SK-N-SH (cell line): Measurements from ENCODE around the gene CBX6. TPM values are rescaled to one million over a fixed set of nuclear protein-coding genes. Genes with fewer than 3 reads are reported as not detected.

Experiments used
- CTCF ChIA-PET: fragments of 300-600, 350-600 bp; formaldehyde crosslinking; extraction: SDS; loops from one replicate; lab custom pipeline; 2021; lab: Yijun Ruan, JAX
- POLR2A ChIA-PET: fragments of 350-600 bp; sonication (Branson Sonifier 250); formaldehyde crosslinking; extraction: SDS; loops from one replicate; lab custom pipeline; 2020; ENCODE audit warnings: antibody characterized with exemption, inconsistent platforms; lab: Yijun Ruan, JAX
- DNase-seq: peaks from one replicate; pipeline ENCODE4 v3.0.0; 2012
- H2AFZ ChIP-seq: fragments of 200-600 bp; sonication (generic); 2 replicates; pipeline ENCODE4 v1.8.1; 2016; ENCODE audit warnings: antibody characterized with exemption, mild to moderate bottlenecking, low read depth
- H3F3A ChIP-seq: fragments of 200-600 bp; sonication (generic); replicated peaks from 2 replicates; pipeline ENCODE3; 2016; ENCODE audit warnings: antibody characterized with exemption, mild to moderate bottlenecking; ENCODE audit not compliant: insufficient read depth
- H3K27ac ChIP-seq, 2 experiments: fragments of 200-500 bp in 1 of 2; fragments of 200-600 bp in 1 of 2; sonication (Bioruptor generic) in 1 of 2; sonication (generic), shearing (Covaris generic) in 1 of 2; 2 replicates each; pipeline versions ENCODE4 v1.5.1 to v1.6.1; 2014 to 2016; ENCODE audit warnings: low read depth in 2 of 2, inconsistent platforms in 1 of 2, low read length in 1 of 2, mild to moderate bottlenecking in 1 of 2, mixed read lengths in 1 of 2
- H3K27me3 ChIP-seq: fragments of 200-600 bp; sonication (generic), shearing (Covaris generic); 2 replicates; pipeline ENCODE4 v1.6.1; 2016; ENCODE audit warnings: mixed run types; ENCODE audit not compliant: insufficient read depth
- H3K36me3 ChIP-seq, 2 experiments: fragments of 200-500 bp in 1 of 2; fragments of 200-600 bp in 1 of 2; sonication (Bioruptor generic) in 1 of 2; sonication (generic) in 1 of 2; replicated peaks in 1 of 2; 2 replicates each; pipeline versions ENCODE3 to v1.5.1; 2014 to 2016; ENCODE audit warnings: low read length in 1 of 2, mild to moderate bottlenecking in 1 of 2; ENCODE audit not compliant: insufficient read depth in 2 of 2, control insufficient read depth in 1 of 2
- H3K4me1 ChIP-seq, 2 experiments: fragments of 200-500 bp in 1 of 2; fragments of 200-600 bp in 1 of 2; sonication (Bioruptor generic) in 1 of 2; sonication (generic), shearing (Covaris generic) in 1 of 2; 2 replicates each; pipeline versions ENCODE4 v1.5.1 to v1.6.1; 2014 to 2016; ENCODE audit warnings: low read depth in 1 of 2, low read length in 1 of 2, mixed run types in 1 of 2; ENCODE audit not compliant: insufficient read depth in 2 of 2, control insufficient read depth in 1 of 2
- H3K4me2 ChIP-seq: fragments of 200-600 bp; sonication (generic), shearing (Covaris generic); 2 replicates; pipeline ENCODE4 v1.6.1; 2017; ENCODE audit warnings: mixed run types
- H3K4me3 ChIP-seq, 2 experiments: fragments of 200-500 bp in 1 of 2; fragments of 200-600 bp in 1 of 2; sonication (Bioruptor generic) in 1 of 2; sonication (generic), shearing (Covaris generic) in 1 of 2; 2 replicates each; pipeline versions ENCODE4 v1.5.1 to v1.8.1; 2014 to 2016; ENCODE audit warnings: low read depth in 2 of 2, inconsistent platforms in 1 of 2, low read length in 1 of 2, mild to moderate bottlenecking in 1 of 2, mixed read lengths in 1 of 2, moderate library complexity in 1 of 2
- H3K79me2 ChIP-seq: fragments of 200-600 bp; sonication (generic); 2 replicates; pipeline ENCODE4 v1.8.1; 2017; ENCODE audit warnings: mild to moderate bottlenecking; ENCODE audit not compliant: insufficient read depth
- H3K9ac ChIP-seq: fragments of 200-600 bp; sonication (generic); 2 replicates; pipeline ENCODE4 v1.6.1; 2017; ENCODE audit warnings: mixed run types
- H3K9me2 ChIP-seq: fragments of 200-600 bp; sonication (generic); 2 replicates; pipeline ENCODE4 v1.6.1; 2017; ENCODE audit warnings: mixed run types
- H3K9me3 ChIP-seq: fragments of 200-600 bp; sonication (generic); 2 replicates; pipeline ENCODE4 v1.6.1; 2017; ENCODE audit warnings: mixed run types, mild to moderate bottlenecking, moderate library complexity
- H4K20me1 ChIP-seq: fragments of 200-600 bp; sonication (generic); 2 replicates; pipeline ENCODE4 v1.6.1; 2017; ENCODE audit warnings: mild to moderate bottlenecking, mixed run types; ENCODE audit not compliant: insufficient read depth
- FOXJ3 ChIP-seq: sonication (generic); formaldehyde crosslinking; IDR thresholded peaks from 2 replicates; pipeline ENCODE4 v1.5.1; 2020; ENCODE audit warnings: mild to moderate bottlenecking, missing genetic modification reagents
- FOXM1 ChIP-seq: IDR thresholded peaks from 2 replicates; pipeline ENCODE4 v1.4.0; 2012; ENCODE audit warnings: low read depth, mild to moderate bottlenecking
- NRF1 ChIP-seq: IDR thresholded peaks from 2 replicates; pipeline ENCODE4 v1.6.1; 2012; ENCODE audit warnings: low read depth, mild to moderate bottlenecking, low read length
- RAD21 ChIP-seq: IDR thresholded peaks from 2 replicates; pipeline ENCODE4 v1.6.1; 2012; ENCODE audit warnings: mild to moderate bottlenecking, low read length
- RCOR1 ChIP-seq: fragments of 150-350 bp; IDR thresholded peaks from 2 replicates; pipeline ENCODE4 v1.6.1; 2017; ENCODE audit warnings: antibody characterized with exemption, low read length
- WGBS: methylation state at CpG from one replicate; pipeline ENCODE4 v1.1.6; 2017; ENCODE audit warnings: low lambda C conversion rate; 5-methylcytosine and 5-hydroxymethylcytosine counted together
- polyA plus RNA-seq, 3 experiments: library from polyadenylated mRNA; depleted of rRNA; stranded (reverse); fragments of >200 nt; gene quantifications; 2 replicates each; pipeline ENCODE4 v1.2.3, GENCODE V29; 2012
- TF ChIP-seq, protein P1 (sequence below): fragments of 150-350 bp; IDR thresholded peaks from 2 replicates; pipeline ENCODE4 v1.6.1; 2016; ENCODE audit warnings: mild to moderate bottlenecking, low read depth, low read length
- TF ChIP-seq, protein P2 (sequence below): IDR thresholded peaks from 2 replicates; pipeline ENCODE4 v1.6.1; 2012; ENCODE audit warnings: mild to moderate bottlenecking, low read depth, low read length, moderate library complexity
- TF ChIP-seq, protein P3 (sequence below): fragments of 200-600 bp; sonication (generic); IDR thresholded peaks from 2 replicates; pipeline ENCODE4 v1.6.1; 2017; ENCODE audit warnings: antibody characterized with exemption, mild to moderate bottlenecking, moderate library complexity

Gene CBX6
- polyA plus RNA-seq, 1 of the 3 experiments (the other 2 are of a cell fraction), result 5.4 TPM

DNA sequence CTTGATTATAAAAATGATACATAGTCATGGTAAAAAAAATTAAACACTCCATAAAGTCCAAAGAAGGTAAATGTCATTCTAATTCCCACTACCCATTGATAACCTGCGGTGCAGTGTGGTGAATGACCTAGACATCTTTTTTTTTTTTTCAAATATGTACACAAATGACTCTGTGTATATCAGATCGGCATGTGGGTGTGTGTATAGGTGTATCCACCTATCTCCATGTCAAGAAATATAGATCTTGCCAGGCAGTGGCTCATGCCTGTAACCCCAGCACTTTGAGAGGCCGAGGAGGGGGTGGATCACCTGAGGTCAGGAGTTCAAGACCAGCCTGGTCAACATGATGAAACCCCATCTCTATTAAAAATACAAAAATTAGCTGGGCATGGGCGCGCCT is 18.4 kb upstream of the CBX6 start (continued):
- TF ChIP-seq, protein P1, sequence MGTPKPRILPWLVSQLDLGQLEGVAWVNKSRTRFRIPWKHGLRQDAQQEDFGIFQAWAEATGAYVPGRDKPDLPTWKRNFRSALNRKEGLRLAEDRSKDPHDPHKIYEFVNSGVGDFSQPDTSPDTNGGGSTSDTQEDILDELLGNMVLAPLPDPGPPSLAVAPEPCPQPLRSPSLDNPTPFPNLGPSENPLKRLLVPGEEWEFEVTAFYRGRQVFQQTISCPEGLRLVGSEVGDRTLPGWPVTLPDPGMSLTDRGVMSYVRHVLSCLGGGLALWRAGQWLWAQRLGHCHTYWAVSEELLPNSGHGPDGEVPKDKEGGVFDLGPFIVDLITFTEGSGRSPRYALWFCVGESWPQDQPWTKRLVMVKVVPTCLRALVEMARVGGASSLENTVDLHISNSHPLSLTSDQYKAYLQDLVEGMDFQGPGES, result no peak
- TF ChIP-seq, all 33 proteins: peak for 0

DNA sequence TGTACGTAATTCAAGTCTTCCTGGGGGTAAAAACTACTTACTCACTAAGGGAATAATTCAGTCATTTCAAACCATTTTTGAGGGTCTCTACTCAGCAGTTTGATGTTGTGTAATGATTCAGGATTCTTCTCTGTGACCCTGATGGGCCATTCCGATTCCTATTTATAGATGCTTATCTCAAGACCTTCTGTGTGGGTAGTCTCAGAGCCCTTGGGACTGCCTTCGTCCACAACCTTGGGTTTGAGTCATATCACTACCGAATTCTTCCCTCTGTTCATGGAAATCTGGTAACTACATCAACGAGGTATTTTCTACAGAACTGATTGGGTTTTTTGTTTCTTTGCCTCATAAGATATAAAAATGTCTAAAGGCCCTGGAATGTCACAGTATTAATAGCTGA is 14.3 kb upstream of the CBX6 start:
- no peak for DNase-seq
- POLR2A ChIA-PET, result no interaction called here
- Histone ChIP-seq H3K27me3 (no peaks in the 10 kb centered on the region; the same call in 1 of the 2 replicates), H3K4me3 (no peak overlapping the region), H3K9ac (no peak overlapping the region), H3K9me2 (no peaks in the 10 kb centered on the region), H3K4me1 (peaks cover 0 to 4% of the 10 kb centered on the region in 2 experiments; a peak in 1 of 4 replicates), H3K79me2 (no peaks in the 10 kb centered on the region), H3K9me3 (no peaks in the 10 kb centered on the region), H3K36me3 (no peaks in the 10 kb centered on the region), H2AFZ (no peak overlapping the region), H4K20me1 (no peaks in the 10 kb centered on the region), H3K27ac (no peak overlapping the region), H3F3A (no peaks in the 10 kb centered on the region), H3K4me2 (no peak overlapping the region)
- WGBS, result 42% methylated on average over 5 of the region's 5 CpGs
- TF ChIP-seq RCOR1, result no peak
- TF ChIP-seq, protein P1, result no peak
- TF ChIP-seq FOXM1, result no peak
- TF ChIP-seq, protein P2, sequence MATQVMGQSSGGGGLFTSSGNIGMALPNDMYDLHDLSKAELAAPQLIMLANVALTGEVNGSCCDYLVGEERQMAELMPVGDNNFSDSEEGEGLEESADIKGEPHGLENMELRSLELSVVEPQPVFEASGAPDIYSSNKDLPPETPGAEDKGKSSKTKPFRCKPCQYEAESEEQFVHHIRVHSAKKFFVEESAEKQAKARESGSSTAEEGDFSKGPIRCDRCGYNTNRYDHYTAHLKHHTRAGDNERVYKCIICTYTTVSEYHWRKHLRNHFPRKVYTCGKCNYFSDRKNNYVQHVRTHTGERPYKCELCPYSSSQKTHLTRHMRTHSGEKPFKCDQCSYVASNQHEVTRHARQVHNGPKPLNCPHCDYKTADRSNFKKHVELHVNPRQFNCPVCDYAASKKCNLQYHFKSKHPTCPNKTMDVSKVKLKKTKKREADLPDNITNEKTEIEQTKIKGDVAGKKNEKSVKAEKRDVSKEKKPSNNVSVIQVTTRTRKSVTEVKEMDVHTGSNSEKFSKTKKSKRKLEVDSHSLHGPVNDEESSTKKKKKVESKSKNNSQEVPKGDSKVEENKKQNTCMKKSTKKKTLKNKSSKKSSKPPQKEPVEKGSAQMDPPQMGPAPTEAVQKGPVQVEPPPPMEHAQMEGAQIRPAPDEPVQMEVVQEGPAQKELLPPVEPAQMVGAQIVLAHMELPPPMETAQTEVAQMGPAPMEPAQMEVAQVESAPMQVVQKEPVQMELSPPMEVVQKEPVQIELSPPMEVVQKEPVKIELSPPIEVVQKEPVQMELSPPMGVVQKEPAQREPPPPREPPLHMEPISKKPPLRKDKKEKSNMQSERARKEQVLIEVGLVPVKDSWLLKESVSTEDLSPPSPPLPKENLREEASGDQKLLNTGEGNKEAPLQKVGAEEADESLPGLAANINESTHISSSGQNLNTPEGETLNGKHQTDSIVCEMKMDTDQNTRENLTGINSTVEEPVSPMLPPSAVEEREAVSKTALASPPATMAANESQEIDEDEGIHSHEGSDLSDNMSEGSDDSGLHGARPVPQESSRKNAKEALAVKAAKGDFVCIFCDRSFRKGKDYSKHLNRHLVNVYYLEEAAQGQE, result no peak
- no peak for TF ChIP-seq FOXJ3 (CRISPR knock-in tag)
- TF ChIP-seq, protein P3, sequence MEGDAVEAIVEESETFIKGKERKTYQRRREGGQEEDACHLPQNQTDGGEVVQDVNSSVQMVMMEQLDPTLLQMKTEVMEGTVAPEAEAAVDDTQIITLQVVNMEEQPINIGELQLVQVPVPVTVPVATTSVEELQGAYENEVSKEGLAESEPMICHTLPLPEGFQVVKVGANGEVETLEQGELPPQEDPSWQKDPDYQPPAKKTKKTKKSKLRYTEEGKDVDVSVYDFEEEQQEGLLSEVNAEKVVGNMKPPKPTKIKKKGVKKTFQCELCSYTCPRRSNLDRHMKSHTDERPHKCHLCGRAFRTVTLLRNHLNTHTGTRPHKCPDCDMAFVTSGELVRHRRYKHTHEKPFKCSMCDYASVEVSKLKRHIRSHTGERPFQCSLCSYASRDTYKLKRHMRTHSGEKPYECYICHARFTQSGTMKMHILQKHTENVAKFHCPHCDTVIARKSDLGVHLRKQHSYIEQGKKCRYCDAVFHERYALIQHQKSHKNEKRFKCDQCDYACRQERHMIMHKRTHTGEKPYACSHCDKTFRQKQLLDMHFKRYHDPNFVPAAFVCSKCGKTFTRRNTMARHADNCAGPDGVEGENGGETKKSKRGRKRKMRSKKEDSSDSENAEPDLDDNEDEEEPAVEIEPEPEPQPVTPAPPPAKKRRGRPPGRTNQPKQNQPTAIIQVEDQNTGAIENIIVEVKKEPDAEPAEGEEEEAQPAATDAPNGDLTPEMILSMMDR, result no peak
- TF ChIP-seq NRF1, result no peak
- TF ChIP-seq RAD21, result no peak
- CTCF ChIA-PET, result no interaction called here
